Psoas muscle (tissue), 8 donors: Measurements from ENCODE around the gene PAX5. TPM values are rescaled to one million over a fixed set of nuclear protein-coding genes. Genes with fewer than 3 reads are reported as not detected.

Source experiments
- ATAC-seq, 4 donors: fragments of 200-7000 bp; cut with Tn5 transposase; one replicate each; pipeline ENCODE4 v1.9.1; 2020; ENCODE audit warnings: moderate library complexity in 3 of 4, mild to moderate bottlenecking in 2 of 4
- DNase-seq, 2 donors: peaks; one replicate each; pipeline ENCODE4 v3.0.0-alpha.2; 2020
- H3K27ac ChIP-seq: fragments of 200-600 bp; one replicate; pipeline ENCODE4 v1.8.0; 2022
- H3K27me3 ChIP-seq, 3 donors: fragments of 200-600 bp in 1 of 3; one replicate each; pipeline versions ENCODE4 v1.6.1 to v1.8.0; 2013 to 2022; ENCODE audit warnings: low read length in 2 of 3, mild to moderate bottlenecking in 2 of 3, moderate library complexity in 1 of 3; ENCODE audit not compliant: insufficient read depth in 3 of 3
- H3K36me3 ChIP-seq, 2 donors: fragments of 200-600 bp in 1 of 2; one replicate each; pipeline versions ENCODE4 v1.6.1 to v1.8.0; 2013 to 2022; ENCODE audit warnings: low read depth in 1 of 2, mild to moderate bottlenecking in 1 of 2, moderate library complexity in 1 of 2; ENCODE audit not compliant: insufficient read depth in 1 of 2
- H3K4me1 ChIP-seq: fragments of 200-600 bp; one replicate; pipeline ENCODE4 v1.8.0; 2022
- H3K4me3 ChIP-seq: fragments of 200-600 bp; one replicate; pipeline ENCODE4 v1.8.0; 2022; ENCODE audit warnings: mild to moderate bottlenecking
- H3K9me3 ChIP-seq: fragments of 200-600 bp; one replicate; pipeline ENCODE4 v1.8.0; 2022
- CTCF ChIP-seq: fragments of 200-600 bp; IDR thresholded peaks from one replicate; pipeline ENCODE4 v1.8.0; 2022; ENCODE audit warnings: antibody characterized with exemption
- WGBS, 3 donors: extraction: QIAGEN DNeasy Blood & Tissue Kit; methylation state at CpG; one replicate each; pipeline versions ENCODE4 v1.1.6 to v1.1.7; 2013; 5-methylcytosine and 5-hydroxymethylcytosine counted together
- intact Hi-C, 2 donors: fragments of 100-400 bp; cut with DNase I; formaldehyde crosslinking; loops; one replicate each; pipeline versions ENCODE4 v1.11.0 to v1.14.2; 2022
- polyA plus RNA-seq, 3 donors: library from polyadenylated mRNA; stranded (reverse); fragments of 200-250 nt; gene quantifications; one replicate each; pipeline ENCODE4 v1.2.3, GENCODE V29; 2013
- total RNA-seq, 4 donors: library from RNA; stranded (reverse); fragmentation: NEBNext Ultra II Directional in 2 of 4; extraction: Animal tissue kit (Norgen Biotek cat#: 25700) in 2 of 4; gene quantifications; one replicate each; pipeline versions ENCODE4 v1.2.1 to v1.2.4, GENCODE V29; 2021 to 2023
- donor health status: healthy with polysubstance abuse.
- donor health status: DM: no; HTN: no; CAD: no; lungs with moderate emphysema.
- donor health status: Bipolar disorder and iron deficiency.
- donor health status: healthy.
- donor health status: DM: yes; HTN: yes; CAD: no.
- donor health status: DM: no; HTN: no; CAD: no.
- donor health status: DM: no; HTN: no; CAD: no.
- donor health status: DM: yes; HTN: yes; CAD: no.

The PAX5 gene
- total and polyA plus RNA-seq, 7 donors, result under 0.01 to 0.50 (median 0.06) TPM; not detected in 3

GRCh38 chr9:36794461-36794860, 239.6 kb downstream of the PAX5 start:
- H3K27me3 ChIP-seq, result peaks cover 0 to 6% (median 0%) of the 10 kb centered on the region in 3 donors
- intact Hi-C loops, result no loop called here
- TF ChIP-seq CTCF, result no peak
- DNase-seq (no peak), ATAC-seq (no peak)
- no peak overlapping the region for H3K4me3 ChIP-seq
- no peaks in the 10 kb centered on the region for H3K36me3 ChIP-seq
- no peak overlapping the region for H3K27ac ChIP-seq
- WGBS, 3 donors, result 57 to 69% (median 64%) methylated on average over 5 of the region's 5 CpGs
- H3K9me3 ChIP-seq, result no peaks in the 10 kb centered on the region
- H3K4me1 ChIP-seq, result no peaks in the 10 kb centered on the region

DNA sequence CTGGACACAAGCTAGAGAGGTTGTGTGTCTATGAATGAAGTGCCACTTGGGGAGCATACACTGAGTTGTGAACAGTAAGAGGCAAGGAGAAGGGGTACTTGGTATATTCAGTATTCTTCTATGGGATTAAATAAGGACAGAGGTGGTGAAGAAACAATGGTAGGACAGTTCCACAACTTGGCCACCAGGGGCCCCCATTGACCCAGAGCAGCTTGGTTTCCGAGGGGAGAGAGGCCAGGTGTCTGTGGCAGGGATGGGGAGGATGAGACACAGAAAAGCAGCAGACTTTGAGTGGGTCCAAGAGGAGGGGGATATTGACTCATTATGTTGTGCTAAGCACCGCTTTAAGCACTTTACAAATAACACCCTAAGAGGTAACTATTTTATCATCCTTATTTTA, 240.8 kb downstream of the PAX5 start:
- TF ChIP-seq CTCF, result no peak
- Histone ChIP-seq H3K4me3 (no peak overlapping the region), H3K9me3 (no peaks in the 10 kb centered on the region), H3K27me3 (peaks cover 0 to 7% (median 0%) of the 10 kb centered on the region in 3 donors), H3K27ac (no peak overlapping the region), H3K36me3 (no peaks in the 10 kb centered on the region), H3K4me1 (no peaks in the 10 kb centered on the region)
- no peak for DNase-seq
- intact Hi-C loops, result no loop called here
- WGBS, 3 donors, result 68 to 78% (median 74%) methylated on average over 2 of the region's 2 CpGs
- ATAC-seq, result no peak

- Histone ChIP-seq H3K36me3 (no peaks in the 10 kb centered on the region), H3K9me3 (no peaks in the 10 kb centered on the region), H3K4me1 (no peaks in the 10 kb centered on the region), H3K4me3 (no peak overlapping the region), H3K27ac (no peak overlapping the region), H3K27me3 (peaks cover 0 to 6% (median 0%) of the 10 kb centered on the region in 3 donors)
- no peak for TF ChIP-seq CTCF
- no peak for ATAC-seq
- intact Hi-C loops, result no loop called here
- DNase-seq, result no peak
- 52 to 60% (median 59%) methylated on average over 9 of the region's 9 CpGs for WGBS, 3 donors
Observed at GRCh38 chr9:36791222-36791950, 242.7 kb downstream of the PAX5 start.

GRCh38 chr9:36789886-36790285, 244.2 kb downstream of the PAX5 start:
- TF ChIP-seq CTCF, result no peak
- Histone ChIP-seq H3K4me1 (no peaks in the 10 kb centered on the region), H3K27me3 (peaks cover 0 to 6% (median 4%) of the 10 kb centered on the region in 3 donors), H3K27ac (no peak overlapping the region), H3K9me3 (no peaks in the 10 kb centered on the region), H3K36me3 (no peaks in the 10 kb centered on the region), H3K4me3 (no peak overlapping the region)
- ATAC-seq (no peak), DNase-seq (no peak)
- intact Hi-C loops, result no loop called here
- 44 to 50% (median 49%) methylated on average over 3 of the region's 3 CpGs for WGBS, 3 donors

DNA sequence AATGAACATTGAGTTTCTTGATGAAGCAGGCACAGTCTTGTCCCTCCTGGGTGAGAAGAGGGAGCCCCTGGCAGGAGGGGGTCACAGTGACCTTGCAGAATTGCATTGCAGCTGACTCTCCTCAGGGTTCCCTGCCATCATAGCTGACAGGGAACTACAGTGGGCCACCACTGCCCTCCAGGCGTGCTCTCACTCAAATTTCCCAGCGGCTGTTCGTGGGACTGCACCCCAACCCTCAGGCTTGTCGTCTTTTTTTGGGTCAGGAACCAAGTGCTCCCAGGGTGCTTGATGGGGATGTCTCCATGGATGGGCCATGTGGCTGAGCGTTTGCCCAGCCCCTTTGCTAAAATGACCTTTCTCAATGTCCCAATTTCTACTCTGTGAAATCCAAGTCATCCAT, 245.5 kb downstream of the PAX5 start:
- Histone ChIP-seq H3K27me3 (peaks cover 0 to 11% (median 4%) of the 10 kb centered on the region in 3 donors), H3K27ac (no peak overlapping the region), H3K9me3 (no peaks in the 10 kb centered on the region), H3K4me3 (no peak overlapping the region), H3K36me3 (no peaks in the 10 kb centered on the region), H3K4me1 (no peaks in the 10 kb centered on the region)
- DNase-seq (no peak), ATAC-seq (no peak)
- TF ChIP-seq CTCF, result no peak
- WGBS, 3 donors, result 18 to 36% (median 26%) methylated on average over 5 of the region's 5 CpGs
- intact Hi-C loops, result no loop called here
